Fibroblast of the aortic adventitia (primary cell): ENCODE measurements around the gene RPS6KB2. TPM values are rescaled to one million over a fixed set of nuclear protein-coding genes. Genes with fewer than 3 reads are reported as not detected.

Source experiments
- DNase-seq: peaks from one replicate; pipeline ENCODE4 v3.0.0-alpha.2; 2010; ENCODE audit warnings: low read depth
- H3K4me3 ChIP-seq: 2 replicates; pipeline ENCODE4 v1.5.1; 2011; ENCODE audit warnings: low read depth, mild to moderate bottlenecking, control low read depth, low read length, moderate library complexity
- CTCF ChIP-seq: IDR thresholded peaks from 2 replicates; pipeline ENCODE4 v1.5.1; 2011; ENCODE audit warnings: mild to moderate bottlenecking, low read length, control low read depth, inconsistent platforms; ENCODE audit not compliant: insufficient read depth
- total RNA-seq: library from RNA; depleted of rRNA; stranded (reverse); fragments of >200 nt; gene quantifications from 2 replicates; pipeline ENCODE4 v1.2.3, GENCODE V29; 2012; ENCODE audit warnings: low replicate concordance

Gene RPS6KB2
- total RNA-seq, 1 donor, result 35.6 TPM

- DNase-seq, result no peak
- no peak overlapping the region for H3K4me3 ChIP-seq
- TF ChIP-seq CTCF, result no peak
These were observed 12.8 kb downstream of the RPS6KB2 start for GRCh38 chr11:67441098-67441563.

- DNase-seq, result no peak
- H3K4me3 ChIP-seq, result peak overlapping the region; percentile 89
- no peak for TF ChIP-seq CTCF
These were observed 13.5 kb downstream of the RPS6KB2 start for GRCh38 chr11:67441731-67442351.

- no peak for TF ChIP-seq CTCF
- peak overlapping the region; percentile 89 for H3K4me3 ChIP-seq
- no peak for DNase-seq
These were observed 14.5 kb downstream of the RPS6KB2 start for GRCh38 chr11:67442504-67443404.

GRCh38 chr11:67445515-67445914, 17.2 kb downstream of the RPS6KB2 start:
- DNase-seq, result no peak
- no peak overlapping the region for H3K4me3 ChIP-seq
- no peak for TF ChIP-seq CTCF

GRCh38 chr11:67448220-67448609, 19.9 kb downstream of the RPS6KB2 start:
- no peak for TF ChIP-seq CTCF
- no peak overlapping the region for H3K4me3 ChIP-seq
- DNase-seq, result no peak

GRCh38 chr11:67449116-67449844, 21.0 kb downstream of the RPS6KB2 start:
- DNase-seq, result no peak

More at GRCh38 chr11:67449116-67449844, 21.0 kb downstream of the RPS6KB2 start:
- no peak overlapping the region for H3K4me3 ChIP-seq
- TF ChIP-seq CTCF, result no peak
